NCI-H1417 treated with DMSO at 0.1 percent for 48 hours (cell line): ENCODE measurements around the gene HOXB13.
A peak's percentile ranks its signal among the peaks of the same experiment; 100 is the strongest.

Experiments
- DNase-seq: peaks from one replicate; lab custom pipeline; 2025; lab: John Stamatoyannopoulos, UW

Gene HOXB13

DNA sequence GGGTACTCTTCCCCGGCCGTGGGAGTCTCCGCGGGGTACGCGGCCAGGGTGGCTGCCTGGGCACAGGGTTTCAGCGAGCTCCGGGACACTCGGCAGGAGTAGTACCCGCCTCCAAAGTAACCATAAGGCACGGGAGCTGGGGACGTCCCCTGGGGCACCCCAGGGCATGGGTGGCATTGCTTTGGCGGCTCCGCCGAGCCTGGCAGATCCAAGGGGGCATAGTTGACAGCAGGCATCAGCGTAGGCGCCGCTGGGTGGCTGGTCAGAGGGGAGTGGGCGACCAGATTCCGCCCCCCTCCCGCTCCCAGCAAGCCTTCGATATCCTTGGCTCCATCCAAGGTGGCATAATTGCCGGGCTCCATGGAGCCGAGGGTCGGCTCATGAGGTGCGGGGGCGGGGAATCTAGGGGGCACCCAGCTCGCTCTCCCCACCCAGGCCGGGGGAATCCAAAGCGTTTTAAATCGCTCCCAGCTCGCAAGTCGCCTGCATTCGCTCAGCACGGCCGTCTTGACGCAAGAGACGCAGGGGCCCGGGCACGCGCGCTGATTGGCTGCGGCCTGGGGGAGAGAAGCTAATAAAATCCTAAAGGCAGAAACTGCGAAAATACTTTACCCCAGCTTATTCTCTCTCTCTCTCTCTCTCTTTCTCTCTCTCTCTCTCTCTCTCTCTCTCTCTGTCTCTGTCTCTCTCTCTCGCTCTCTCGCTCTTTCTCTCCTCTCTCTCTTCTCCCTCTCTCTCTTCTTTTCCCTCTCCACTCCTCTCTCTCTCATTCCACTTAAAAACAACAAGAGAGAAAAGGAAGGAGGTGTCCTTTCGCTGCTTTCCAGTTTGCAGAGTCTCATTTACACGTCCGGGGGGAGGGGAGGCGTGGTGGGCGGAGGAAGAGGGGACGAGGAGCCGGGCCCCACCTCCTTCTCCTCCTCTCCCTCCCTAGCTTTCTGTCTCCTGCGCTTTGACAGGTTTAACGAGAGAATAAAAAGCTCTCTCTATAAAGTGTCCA lies at the start of gene HOXB13:
TSS of gene HOXB13 (minus strand) at position 519 of the 1,000 bp plus-strand sequence. CDS start at position 362, 157 bp downstream.
- DNase-seq, result peak; percentile 29

DNA sequence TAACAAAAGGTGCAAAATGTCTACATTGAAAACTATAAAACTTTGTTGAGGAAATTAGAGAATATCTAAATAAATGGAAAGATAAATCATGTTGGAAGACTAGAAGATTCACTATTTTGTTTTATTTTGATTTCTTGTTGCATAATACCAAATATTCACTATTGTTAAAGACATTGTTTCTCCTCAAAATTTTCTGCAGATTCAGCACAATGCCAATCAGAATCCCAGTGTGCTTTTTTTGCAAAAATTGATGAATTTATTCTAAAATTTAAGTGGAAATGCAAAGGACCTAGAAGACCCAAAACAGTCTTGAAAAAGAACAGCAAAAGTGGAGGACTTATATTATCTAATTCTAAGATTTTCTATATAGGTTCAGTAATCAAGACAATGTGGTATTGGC lies 48.1 kb upstream of the HOXB13 start:
- DNase-seq, result no peak

GRCh38 chr17:48773245-48773644 lies 44.7 kb upstream of the HOXB13 start:
- no peak for DNase-seq

DNA sequence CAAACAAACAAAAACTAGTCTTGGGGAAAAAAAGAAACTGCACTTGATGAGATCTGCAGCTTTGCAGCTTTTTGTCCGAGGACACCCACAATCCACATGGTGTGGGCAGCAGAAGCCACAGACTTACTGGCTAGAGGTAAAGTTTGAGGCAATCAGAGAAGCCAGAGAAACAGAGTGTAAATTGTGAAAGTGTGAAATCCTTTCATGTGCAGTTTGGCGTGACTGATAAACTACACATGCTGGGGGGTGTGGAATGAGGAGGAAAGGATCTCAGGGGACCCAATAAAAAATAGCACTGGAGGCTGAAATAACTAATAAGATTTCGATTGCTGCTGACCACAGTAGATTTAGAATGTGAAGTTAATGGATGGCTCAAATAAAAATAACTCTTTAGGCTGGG lies 42.4 kb upstream of the HOXB13 start:
- DNase-seq, result no peak

DNA sequence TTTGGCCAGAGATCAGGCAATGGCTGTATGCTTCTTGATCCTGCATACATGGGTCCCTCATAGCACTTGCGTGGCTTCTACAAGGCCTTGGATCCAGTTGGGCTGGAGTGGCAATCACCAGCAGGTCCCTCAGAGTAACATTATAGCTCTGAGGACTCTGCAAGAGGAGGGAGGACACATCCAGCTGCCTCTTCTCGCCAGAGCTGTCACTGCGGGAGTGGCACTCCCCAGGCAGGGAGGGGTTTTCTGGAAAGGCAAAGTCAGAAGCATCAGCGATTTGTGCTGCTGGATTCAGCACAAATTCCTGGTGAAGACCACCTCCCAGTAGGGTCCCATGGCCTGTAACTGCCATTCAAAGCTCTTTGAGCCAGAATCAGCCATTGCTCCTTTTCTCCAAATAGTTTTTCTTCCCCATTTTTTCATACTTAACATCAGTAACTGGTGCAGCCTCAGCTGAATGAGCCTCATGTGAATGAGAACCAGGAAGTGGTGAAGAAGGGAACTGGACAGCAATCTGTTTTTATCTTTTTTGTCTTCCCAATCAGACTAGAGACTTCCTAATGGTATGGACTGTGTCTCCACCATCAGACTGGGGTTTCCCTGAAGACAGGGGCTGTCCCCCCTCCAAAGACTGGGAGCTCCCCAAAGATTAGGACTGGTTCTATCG lies 40.6 kb upstream of the HOXB13 start:
- no peak for DNase-seq

GRCh38 chr17:48767263-48767774 lies 38.8 kb upstream of the HOXB13 start:
- no peak for DNase-seq

DNA sequence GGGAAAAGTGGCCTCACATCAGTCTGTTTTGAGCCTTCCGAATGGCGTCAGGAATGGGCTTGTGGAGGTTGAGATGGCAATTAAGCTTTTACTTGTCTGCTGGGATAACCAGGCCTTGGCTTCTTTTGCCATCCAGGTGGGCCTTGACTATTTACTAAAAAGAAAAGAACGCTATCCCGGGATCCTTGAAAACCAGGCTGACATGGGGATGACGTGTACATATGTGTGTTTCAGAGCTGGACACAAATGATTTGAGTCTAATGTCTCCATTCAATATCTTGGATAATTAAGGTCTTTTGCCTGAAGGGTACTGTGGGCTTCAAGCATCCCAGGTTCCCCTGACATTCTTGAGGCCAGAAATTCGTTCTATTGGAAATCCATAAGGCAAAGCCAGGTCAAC lies 32.6 kb upstream of the HOXB13 start:
- DNase-seq, result no peak

DNA sequence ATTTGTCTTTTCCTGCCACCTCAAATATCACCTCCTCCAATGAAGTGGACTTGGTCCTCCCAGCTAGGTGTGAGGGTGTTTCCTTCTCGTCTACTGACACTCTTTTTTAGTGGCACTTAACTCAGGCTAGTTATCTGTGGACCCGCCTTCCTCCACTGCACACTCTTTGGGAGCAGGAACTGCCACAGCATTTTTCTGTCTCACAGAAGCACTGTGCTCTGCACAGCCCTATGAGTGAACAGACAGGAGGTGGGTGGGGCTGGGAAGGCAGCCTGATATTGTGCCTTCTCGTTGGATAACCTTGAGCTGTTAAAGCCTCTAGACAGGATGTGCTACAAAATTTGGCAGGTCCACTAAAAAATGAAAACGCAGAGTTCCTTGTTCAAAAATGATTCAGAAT lies 31.9 kb upstream of the HOXB13 start:
- no peak for DNase-seq

DNA sequence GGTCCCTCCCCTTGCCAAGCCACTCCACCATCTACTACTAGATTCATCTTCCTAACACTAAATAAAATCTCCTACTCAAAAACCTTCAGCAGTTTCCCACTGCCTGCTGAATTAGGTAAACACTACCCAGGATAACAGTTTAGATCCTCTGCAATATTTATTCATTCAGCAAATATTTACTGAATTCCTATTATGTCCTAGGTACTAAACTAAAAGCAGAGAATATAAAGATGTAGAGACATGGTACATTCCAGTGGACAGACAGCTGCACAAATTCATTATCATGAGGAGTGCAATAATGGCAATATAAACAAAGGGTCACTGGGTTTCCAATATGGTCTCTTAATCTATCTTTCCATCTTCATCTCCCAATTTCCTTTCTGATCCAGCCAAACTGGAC lies 30.7 kb upstream of the HOXB13 start:
- DNase-seq, result no peak

GRCh38 chr17:48757524-48757961 lies 29.0 kb upstream of the HOXB13 start:
- no peak for DNase-seq

DNA sequence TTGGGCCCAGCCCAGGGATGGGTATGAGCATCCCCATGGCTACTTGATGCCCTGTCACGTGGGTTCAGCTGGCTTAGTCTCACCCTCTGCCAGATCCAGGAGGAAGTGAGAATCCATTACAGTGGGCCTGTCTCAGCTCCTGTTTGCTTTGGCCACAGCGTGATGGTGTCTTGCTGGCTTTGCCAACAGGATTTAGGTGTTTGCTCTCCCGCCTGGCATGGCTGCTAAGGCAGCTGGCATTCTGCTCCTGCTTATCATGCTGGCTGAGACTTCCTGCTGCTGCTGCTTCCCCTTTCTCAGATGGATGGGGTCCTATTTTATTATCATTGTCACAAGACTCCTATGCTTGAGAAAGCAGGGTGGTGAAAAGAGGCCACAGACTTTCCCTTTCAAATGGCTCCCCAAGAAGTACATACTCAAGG lies 28.3 kb upstream of the HOXB13 start:
- DNase-seq, result no peak

DNA sequence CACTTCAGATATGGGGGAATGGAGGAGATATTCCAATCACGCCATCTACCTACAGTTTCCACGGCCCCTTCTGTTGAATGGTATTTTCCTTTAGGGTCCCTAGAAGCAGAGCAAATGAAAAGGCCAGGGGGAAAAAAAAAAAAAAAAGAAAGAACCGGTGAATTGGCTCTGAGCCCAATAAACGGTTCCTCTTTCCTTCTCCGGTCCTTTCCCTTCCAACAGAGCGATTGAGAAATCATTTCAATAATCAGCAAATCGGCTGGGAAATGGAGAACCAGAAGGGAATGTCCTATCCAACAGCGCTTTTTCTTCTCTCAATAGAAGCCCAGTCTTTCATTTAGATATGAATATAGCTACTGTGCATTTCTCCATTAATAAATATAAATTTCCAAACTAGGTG lies 26.8 kb upstream of the HOXB13 start:
- no peak for DNase-seq

DNA sequence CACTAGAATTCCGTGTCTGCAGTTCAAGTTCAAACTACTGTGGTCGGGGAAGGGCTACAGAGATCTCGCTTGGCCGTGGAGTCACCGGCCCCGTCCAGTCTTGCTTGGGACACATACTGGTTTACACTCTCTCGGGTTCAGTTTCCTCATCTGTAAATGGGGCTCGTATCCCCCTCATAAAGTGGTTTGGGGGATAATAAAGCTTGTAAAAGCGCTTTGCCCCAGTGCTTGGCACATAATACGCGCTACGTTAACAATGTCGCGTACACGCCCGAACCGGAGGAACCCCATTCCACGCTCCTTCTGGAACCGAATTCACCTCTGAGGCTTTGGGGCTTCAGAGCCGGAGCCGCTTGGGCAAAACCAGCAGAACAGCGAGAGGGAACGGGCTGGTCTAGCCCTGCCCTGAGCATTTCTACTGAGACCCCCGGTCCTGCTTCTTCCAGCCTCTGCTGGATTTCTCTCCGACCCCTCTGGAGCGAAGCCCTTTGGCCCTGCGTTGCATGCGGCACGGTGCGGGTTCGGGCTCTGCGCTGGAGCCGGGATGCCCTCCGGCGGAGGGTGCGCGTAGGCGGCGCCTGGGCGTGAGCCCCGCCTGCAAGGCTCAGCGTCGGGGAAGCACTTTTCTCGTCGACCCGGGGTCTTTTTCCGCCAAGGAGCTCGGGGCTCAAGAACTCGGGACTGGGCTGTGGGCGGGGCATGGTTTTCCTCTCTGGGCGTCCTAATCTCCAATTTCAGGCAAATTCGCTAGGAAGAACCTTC lies 26.1 kb upstream of the HOXB13 start:
- no peak for DNase-seq

DNA sequence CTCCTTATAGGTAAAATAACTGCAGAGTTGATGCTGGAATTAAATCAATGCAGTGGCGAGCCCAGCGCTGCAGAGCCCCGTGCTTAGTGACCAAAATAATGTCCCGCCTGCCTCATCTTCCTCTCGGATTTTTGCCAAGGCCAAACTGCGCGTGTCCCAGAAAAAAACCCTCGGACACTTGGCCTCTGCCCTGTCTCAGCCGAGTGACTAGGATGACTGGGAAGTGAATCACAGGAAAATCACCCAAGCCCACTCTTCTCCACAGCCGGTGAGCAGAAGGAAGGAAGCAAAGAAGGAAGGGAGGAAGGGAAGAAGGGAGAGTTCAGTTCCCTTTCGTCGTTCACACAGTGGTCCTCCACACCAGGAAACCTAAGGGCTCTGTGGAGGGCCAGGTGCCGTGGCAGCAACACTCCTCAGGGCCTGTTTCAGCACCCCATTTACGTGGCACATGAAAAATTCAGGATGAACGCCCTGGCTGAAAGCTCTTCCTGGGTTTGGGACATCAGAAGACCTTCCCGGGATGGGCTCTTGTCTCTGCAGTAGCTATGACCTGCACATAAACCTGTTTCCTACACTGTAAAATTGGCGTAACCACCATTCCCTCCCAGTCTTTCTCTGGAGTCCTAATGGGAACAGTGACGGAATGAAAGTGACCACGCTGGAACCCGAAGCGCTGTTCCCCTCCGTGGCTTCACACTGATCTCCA lies 25.4 kb upstream of the HOXB13 start:
- no peak for DNase-seq

DNA sequence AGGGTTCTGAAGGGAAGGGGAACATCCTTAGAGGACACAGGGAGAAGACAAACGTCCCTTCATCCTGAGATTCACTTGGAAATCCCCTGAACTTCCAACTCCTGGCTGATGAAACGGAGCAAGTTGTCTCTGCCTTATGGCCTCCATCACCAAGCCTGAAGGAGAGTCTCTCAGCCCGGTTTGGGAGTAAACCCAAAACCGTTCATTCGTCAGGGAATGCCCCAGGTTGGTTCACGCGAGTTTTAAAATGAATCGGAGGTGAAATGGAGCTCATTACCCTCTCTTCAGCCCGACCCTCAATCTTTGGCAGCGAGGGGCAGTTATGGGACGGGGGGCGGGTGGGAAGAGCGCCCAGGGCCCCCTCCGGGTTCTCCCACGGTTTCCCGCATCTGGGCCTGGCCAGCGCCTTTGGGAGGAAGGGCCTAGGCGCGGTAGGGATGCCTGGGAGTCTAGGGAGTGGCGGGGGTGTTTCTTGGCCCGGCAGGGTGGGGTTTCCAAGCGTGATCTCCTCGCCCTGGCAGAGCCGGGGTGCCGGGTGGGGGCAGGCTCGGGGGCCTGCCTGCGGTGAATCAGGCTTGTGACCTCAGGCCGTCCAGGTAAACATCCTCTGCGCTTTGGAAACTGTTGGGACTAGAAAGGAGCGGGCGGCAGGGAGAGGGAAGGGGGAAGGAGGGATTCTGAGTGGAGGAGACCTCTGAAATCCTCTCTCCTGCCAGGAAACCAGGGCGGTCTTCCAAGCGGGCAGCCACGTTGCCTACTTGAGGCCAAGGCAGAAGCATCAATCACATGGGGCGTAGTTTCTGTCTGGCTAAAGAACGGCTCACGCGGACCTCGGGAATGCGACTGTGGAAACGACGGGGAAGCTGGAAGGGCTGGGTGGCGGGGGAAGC lies 24.1 kb upstream of the HOXB13 start:
- no peak for DNase-seq

DNA sequence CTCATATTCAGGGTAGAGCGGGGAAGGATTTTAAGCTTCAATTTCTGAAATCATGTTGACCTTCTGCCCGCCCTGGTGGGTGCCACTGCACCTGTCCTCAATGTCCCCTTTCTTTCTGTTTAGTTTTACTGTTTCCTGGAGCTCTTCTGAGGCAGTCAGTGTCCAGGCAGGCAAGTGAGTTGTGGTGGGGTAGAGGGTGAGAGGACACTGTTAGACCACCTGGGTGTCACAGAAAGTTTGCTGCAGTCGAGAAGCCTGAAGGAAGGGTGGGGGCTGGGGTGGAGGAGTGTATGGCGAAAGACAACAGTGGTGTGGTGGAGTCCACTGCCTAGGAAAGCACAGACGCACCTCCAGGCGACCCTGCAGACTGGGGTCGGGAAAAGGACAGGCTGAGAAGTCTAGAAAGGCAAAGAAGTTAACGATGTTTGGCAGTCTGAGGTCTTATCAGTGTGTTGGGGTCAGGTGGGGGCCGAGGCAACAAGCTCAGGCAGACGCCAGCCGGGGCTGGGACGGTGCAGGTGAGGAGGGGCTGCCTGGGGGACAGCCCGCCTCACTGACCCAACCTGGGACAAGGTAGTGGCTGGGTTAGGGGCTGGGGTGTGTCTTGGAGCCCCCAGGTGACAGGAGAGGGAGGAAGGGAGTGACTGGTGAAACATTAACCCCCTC lies 23.3 kb upstream of the HOXB13 start:
- no peak for DNase-seq

GRCh38 chr17:48751172-48751571 lies 22.6 kb upstream of the HOXB13 start:
- no peak for DNase-seq

DNA sequence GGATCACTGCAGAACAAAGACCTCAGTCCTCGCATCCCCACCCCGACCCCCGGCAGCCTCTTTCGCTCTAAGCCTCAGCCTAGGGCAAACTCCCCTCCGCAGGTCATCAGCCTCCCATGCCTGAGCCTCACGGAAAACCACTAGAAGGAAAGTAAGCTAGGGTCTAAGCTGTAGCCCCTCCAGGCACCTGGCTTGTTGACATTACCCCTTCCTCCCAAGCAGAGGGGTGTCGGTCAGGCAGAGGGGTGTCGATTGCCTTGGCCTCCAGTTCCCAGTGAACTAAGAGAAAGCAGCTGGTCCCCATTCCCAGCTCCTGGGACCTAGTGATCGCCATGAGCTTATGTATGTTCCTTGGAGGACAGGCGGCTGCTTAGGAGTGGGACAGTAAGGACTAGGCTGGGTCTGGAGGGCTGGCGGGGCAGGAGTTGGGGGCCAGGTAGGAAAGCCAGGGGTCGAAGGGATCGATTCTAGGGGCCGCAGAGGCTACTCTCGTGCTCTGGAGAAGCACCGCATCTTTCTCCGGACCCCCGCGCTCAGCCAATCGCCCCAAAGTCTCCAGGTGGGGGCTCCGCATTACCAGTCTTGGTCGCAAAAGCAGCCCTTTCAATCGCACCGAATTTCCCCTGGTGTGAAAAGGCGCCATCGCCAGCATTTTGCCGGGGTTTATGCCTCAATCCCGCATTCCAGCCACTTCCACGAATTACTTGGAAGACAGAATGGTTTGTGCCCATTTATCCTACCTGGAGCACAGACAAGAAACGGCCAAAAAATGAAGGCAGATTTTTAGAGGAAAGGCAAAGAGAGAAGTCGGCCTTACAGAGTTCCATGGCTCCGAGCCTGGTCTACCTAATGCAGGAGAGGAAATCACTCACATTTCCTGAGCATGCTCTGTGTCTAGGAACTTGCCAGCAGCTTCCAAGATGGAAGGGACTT lies 21.3 kb upstream of the HOXB13 start:
- no peak for DNase-seq
